Keratinocyte (primary cell): Measurements from ENCODE around the gene SCAPER. TPM values are rescaled to one million over a fixed set of nuclear protein-coding genes. Genes with fewer than 3 reads are reported as not detected.

Source experiments
- DNase-seq: peaks from one replicate; pipeline ENCODE4 v3.0.0-alpha.2; 2011; ENCODE audit warnings: low read depth, missing footprints, low spot score
- FAIRE-seq: peaks from 2 replicates; lab custom pipeline; 2011; peaks lifted over from hg19 to GRCh38; lab: Jason Lieb, UNC
- H2AFZ ChIP-seq: 2 replicates; pipeline ENCODE4 v1.6.0; 2012; ENCODE audit warnings: low read length, control low read depth, inconsistent platforms; ENCODE audit not compliant: control insufficient read depth
- H3K27ac ChIP-seq: 2 replicates; pipeline ENCODE4 v1.5.1; 2011; ENCODE audit warnings: low read length; ENCODE audit not compliant: control insufficient read depth, insufficient read depth
- H3K27me3 ChIP-seq: 3 replicates; pipeline ENCODE4 v1.6.0; 2011; ENCODE audit warnings: low read length; ENCODE audit not compliant: control insufficient read depth, insufficient read depth; ENCODE audit errors: extremely low read depth
- H3K36me3 ChIP-seq, 2 experiments: 2 replicates in 1 of 2; 3 replicates in 1 of 2; pipeline ENCODE4 v1.5.1; 2011; ENCODE audit warnings: low read length in 2 of 2, mild to moderate bottlenecking in 1 of 2; ENCODE audit not compliant: control insufficient read depth in 2 of 2, insufficient read depth in 2 of 2; ENCODE audit errors: extremely low read depth in 1 of 2
- H3K4me1 ChIP-seq: 3 replicates; pipeline ENCODE4 v1.5.1; 2011; ENCODE audit warnings: low read length; ENCODE audit not compliant: control insufficient read depth, insufficient read depth; ENCODE audit errors: extremely low read depth
- H3K4me2 ChIP-seq: 3 replicates; pipeline ENCODE4 v1.6.0; 2011; ENCODE audit warnings: low read depth, low read length; ENCODE audit not compliant: control insufficient read depth, insufficient read depth; ENCODE audit errors: extremely low read depth
- H3K4me3 ChIP-seq, 3 experiments: fragments of 200-600 bp in 1 of 3; sonication (generic) in 1 of 3; 2 replicates in 2 of 3; 3 replicates in 1 of 3; pipeline ENCODE4 v1.5.1; 2011 to 2016; ENCODE audit warnings: low read length in 3 of 3, mild to moderate bottlenecking in 3 of 3, control low read depth in 2 of 3, inconsistent platforms in 1 of 3, low read depth in 1 of 3, mixed read lengths in 1 of 3, mixed run types in 1 of 3, moderate library complexity in 1 of 3; ENCODE audit not compliant: control insufficient read depth in 2 of 3, insufficient read depth in 2 of 3; ENCODE audit errors: extremely low read depth in 1 of 3
- H3K79me2 ChIP-seq: 2 replicates; pipeline ENCODE4 v1.6.0; 2012; ENCODE audit warnings: low read length; ENCODE audit not compliant: control insufficient read depth, insufficient read depth
- H3K9ac ChIP-seq: 3 replicates; pipeline ENCODE4 v1.6.0; 2011; ENCODE audit warnings: low read length; ENCODE audit not compliant: control insufficient read depth, insufficient read depth; ENCODE audit errors: extremely low read depth
- H3K9me1 ChIP-seq: 3 replicates; pipeline ENCODE4 v1.6.0; 2011; ENCODE audit warnings: low read length; ENCODE audit not compliant: control insufficient read depth, insufficient read depth; ENCODE audit errors: extremely low read depth
- H3K9me3 ChIP-seq: 2 replicates; pipeline ENCODE4 v1.5.1; 2012; ENCODE audit warnings: low read depth, low read length; ENCODE audit not compliant: control insufficient read depth
- H4K20me1 ChIP-seq: 3 replicates; pipeline ENCODE4 v1.6.0; 2011; ENCODE audit warnings: low read length; ENCODE audit not compliant: control insufficient read depth, insufficient read depth; ENCODE audit errors: extremely low read depth
- CTCF ChIP-seq, 3 experiments: IDR thresholded peaks in 1 of 3; conservative IDR thresholded peaks in 1 of 3; optimal IDR thresholded peaks in 1 of 3; 2 replicates in 2 of 3; 3 replicates in 1 of 3; pipeline versions ENCODE3 to v1.5.1; 2011; ENCODE audit warnings: low read length in 3 of 3, mild to moderate bottlenecking in 3 of 3, moderate library complexity in 2 of 3, control low read depth in 1 of 3, inconsistent platforms in 1 of 3; ENCODE audit not compliant: insufficient read depth in 2 of 3; ENCODE audit errors: extremely low read depth in 1 of 3
- EZH2 ChIP-seq: IDR thresholded peaks from one replicate; pipeline ENCODE4 v1.6.1; 2012; ENCODE audit warnings: inconsistent platforms, mild to moderate bottlenecking, low read length, moderate library complexity
- dilution Hi-C: fragments of 300-500 bp; cut with MboI; formaldehyde crosslinking; loops from one replicate; pipeline ENCODE4 v1.7.0; 2020; ENCODE audit warnings: low sequenced_read_pairs; ENCODE audit not compliant: extremely low pct_ligation_motif_present
- polyA plus RNA-seq, 5 experiments: library from polyadenylated mRNA; depleted of rRNA in 3 of 5; stranded (reverse) in 3 of 5; stranded (forward) in 1 of 5; unstranded in 1 of 5; fragments of >200 nt; gene quantifications; 1 replicate in 1 of 5; 2 replicates in 3 of 5; 3 replicates in 1 of 5; pipeline versions ENCODE4 v1.2.1 to v1.2.3, GENCODE V29; 2011 to 2012; ENCODE audit warnings: missing spikeins in 2 of 5, low read depth in 1 of 5, low replicate concordance in 1 of 5

Gene SCAPER
- polyA plus RNA-seq, 1 donor (not counting 4 experiments of a cell fraction or from before 2014, with no cell fraction given), result 5.2 TPM

GRCh38 chr15:76636059-76636458, 269.1 kb downstream of the SCAPER start:
- Histone ChIP-seq H3K27me3 (no peaks in the 10 kb centered on the region), H3K9me3 (no peaks in the 10 kb centered on the region), H3K9ac (no peak overlapping the region), H3K4me3 (no peak overlapping the region), H3K79me2 (no peaks in the 10 kb centered on the region), H3K9me1 (no peaks in the 10 kb centered on the region), H2AFZ (no peak overlapping the region), H3K4me2 (no peak overlapping the region), H3K4me1 (no peaks in the 10 kb centered on the region), H3K27ac (no peak overlapping the region), H3K36me3 (no peaks in the 10 kb centered on the region), H4K20me1 (no peaks in the 10 kb centered on the region)
- no peak for DNase-seq
- no peak for TF ChIP-seq CTCF (optimal IDR thresholded peaks at IDR 0.05 in 1 of 3, IDR thresholded peaks at IDR 0.05 in 1 of 3, conservative IDR thresholded peaks at IDR 0.05 in 1 of 3; ENCODE audit: extremely low read depth in 1 of 3, insufficient read depth in 2 of 3, low read length in 3 of 3)
- no peak for TF ChIP-seq EZH2
- FAIRE-seq, result no peak
- dilution Hi-C loops, result no loop called here

- FAIRE-seq, result no peak
- peaks cover 0 to 2% of the 10 kb centered on the region in 2 experiments for H3K36me3 ChIP-seq
Observed at GRCh38 chr15:76626611-76627010, 278.5 kb downstream of the SCAPER start.

More at GRCh38 chr15:76626611-76627010, 278.5 kb downstream of the SCAPER start:
- Histone ChIP-seq H2AFZ (no peak overlapping the region), H3K27ac (no peak overlapping the region), H3K27me3 (no peaks in the 10 kb centered on the region), H3K4me3 (no peak overlapping the region), H3K9me3 (no peaks in the 10 kb centered on the region), H3K4me2 (no peak overlapping the region), H3K4me1 (no peaks in the 10 kb centered on the region), H3K9me1 (no peaks in the 10 kb centered on the region), H3K9ac (no peak overlapping the region), H3K79me2 (no peaks in the 10 kb centered on the region), H4K20me1 (no peaks in the 10 kb centered on the region)
- no peak for TF ChIP-seq EZH2
- no peak for TF ChIP-seq CTCF (optimal IDR thresholded peaks at IDR 0.05 in 1 of 3, IDR thresholded peaks at IDR 0.05 in 1 of 3, conservative IDR thresholded peaks at IDR 0.05 in 1 of 3; ENCODE audit: extremely low read depth in 1 of 3, insufficient read depth in 2 of 3, low read length in 3 of 3)
- no peak for DNase-seq
- dilution Hi-C loops, result no loop called here
